GM12873 (cell line): ENCODE measurements around the gene MARK3.

Experiments
- CTCF ChIP-seq: IDR thresholded peaks from 2 replicates; pipeline ENCODE4 v1.5.1; 2012; ENCODE audit warnings: low read depth, mild to moderate bottlenecking, moderate library complexity, low read length, control low read depth; ENCODE audit not compliant: insufficient read depth; ENCODE audit errors: missing control alignments

Gene MARK3

GRCh38 chr14:103400537-103400936 lies 15.3 kb downstream of the MARK3 start:
- no peak for TF ChIP-seq CTCF

GRCh38 chr14:103401223-103402214 lies 16.3 kb downstream of the MARK3 start:
- TF ChIP-seq CTCF = no peak

- TF ChIP-seq CTCF = no peak
Observed at GRCh38 chr14:103402695-103403094, 17.5 kb downstream of the MARK3 start.

- TF ChIP-seq CTCF = no peak
Observed at GRCh38 chr14:103404032-103404918, 19.1 kb downstream of the MARK3 start.

- no peak for TF ChIP-seq CTCF
Observed at GRCh38 chr14:103404920-103405319, 19.7 kb downstream of the MARK3 start.

- TF ChIP-seq CTCF = no peak
Observed at GRCh38 chr14:103408491-103409155, 23.4 kb downstream of the MARK3 start.
